HepG2 (cell line): ENCODE data around the gene CBX2. TPM values are rescaled to one million over a fixed set of nuclear protein-coding genes. Genes with fewer than 3 reads are reported as not detected.

ENCODE experiments used
- ATF1 ChIP-seq: IDR thresholded peaks from 2 replicates; pipeline ENCODE4 v1.6.1; 2016; ENCODE audit warnings: mild to moderate bottlenecking, control low read depth
- EP300 ChIP-seq, 3 experiments: sonication (generic) in 1 of 3; formaldehyde crosslinking in 1 of 3; IDR thresholded peaks; 2 replicates each; pipeline versions ENCODE4 v1.5.1 to v1.6.1; 2011 to 2020; ENCODE audit warnings: low read depth in 2 of 3, low read length in 2 of 3, borderline replicate concordance in 1 of 3, improper control_type of control experiment in 1 of 3, mild to moderate bottlenecking in 1 of 3, missing genetic modification reagents in 1 of 3, moderate library complexity in 1 of 3
- HCFC1 ChIP-seq: fragments of 150-350 bp; IDR thresholded peaks from 2 replicates; pipeline ENCODE4 v1.6.1; 2014; ENCODE audit warnings: low read depth, low read length
- HMGA1 ChIP-seq: sonication (generic); formaldehyde crosslinking; conservative IDR thresholded peaks from 2 replicates; pipeline ENCODE4 v1.4.0; 2020; ENCODE audit warnings: missing genetic modification reagents
- HNRNPH1 ChIP-seq: fragments of 200-400 bp; formaldehyde crosslinking; optimal IDR thresholded peaks from 2 replicates; pipeline ENCODE3; 2017; ENCODE audit warnings: mild to moderate bottlenecking, low read depth, low read length
- KLF15 ChIP-seq: sonication (generic); formaldehyde crosslinking; IDR thresholded peaks from 2 replicates; pipeline ENCODE4 v1.8.1; 2023; ENCODE audit warnings: borderline replicate concordance, mild to moderate bottlenecking, inconsistent platforms, missing genetic modification reagents, mixed read lengths
- MEIS2 ChIP-seq: sonication (generic); formaldehyde crosslinking; IDR thresholded peaks from 2 replicates; pipeline ENCODE4 v1.9.0; 2021; ENCODE audit warnings: mild to moderate bottlenecking, missing genetic modification reagents
- MIER3 ChIP-seq: IDR thresholded peaks from 2 replicates; pipeline ENCODE4 v1.6.1; 2016; ENCODE audit warnings: missing compliant biosample characterization, borderline replicate concordance
- MTA1 ChIP-seq: sonication (generic); formaldehyde crosslinking; IDR thresholded peaks from 2 replicates; pipeline ENCODE4 v1.4.0; 2020; ENCODE audit warnings: missing genetic modification reagents, mild to moderate bottlenecking, borderline replicate concordance
- NR2F2 ChIP-seq: IDR thresholded peaks from 2 replicates; pipeline ENCODE4 v1.6.1; 2012; ENCODE audit warnings: low read depth, inconsistent platforms, borderline replicate concordance
- TEAD2 ChIP-seq: sonication (generic); formaldehyde crosslinking; IDR thresholded peaks from 2 replicates; pipeline ENCODE4 v1.9.0; 2021; ENCODE audit warnings: missing genetic modification reagents
- ZMAT3 ChIP-seq: sonication (generic); formaldehyde crosslinking; conservative IDR thresholded peaks from 2 replicates; pipeline ENCODE4 v1.7.0; 2021; ENCODE audit warnings: missing genetic modification reagents
- ZMYM4 ChIP-seq: sonication (generic); formaldehyde crosslinking; IDR thresholded peaks from 2 replicates; pipeline ENCODE4 v1.8.1; 2023; ENCODE audit warnings: mild to moderate bottlenecking, missing genetic modification reagents
- ZNF143 ChIP-seq: sonication (generic); formaldehyde crosslinking; IDR thresholded peaks from 2 replicates; pipeline ENCODE4 v1.4.0; 2020; ENCODE audit warnings: missing genetic modification reagents
- ZNF34 ChIP-seq: sonication (generic); formaldehyde crosslinking; IDR thresholded peaks from 2 replicates; pipeline ENCODE4 v1.4.0; 2020; ENCODE audit warnings: mild to moderate bottlenecking, missing genetic modification reagents, borderline replicate concordance
- ZNF546 ChIP-seq: sonication (generic); formaldehyde crosslinking; conservative IDR thresholded peaks from 2 replicates; pipeline ENCODE4 v1.8.1; 2023; ENCODE audit warnings: mild to moderate bottlenecking, missing genetic modification reagents
- ZNF569 ChIP-seq: sonication (generic); formaldehyde crosslinking; IDR thresholded peaks from 2 replicates; pipeline ENCODE4 v1.5.0; 2020; ENCODE audit warnings: mild to moderate bottlenecking, missing genetic modification reagents, moderate library complexity, borderline replicate concordance
- ZNF674 ChIP-seq: sonication (generic); formaldehyde crosslinking; IDR thresholded peaks from 2 replicates; pipeline ENCODE4 v1.5.0; 2020; ENCODE audit warnings: low read depth, mild to moderate bottlenecking, missing genetic modification reagents
- polyA plus RNA-seq, 8 experiments: library from polyadenylated mRNA; depleted of rRNA in 3 of 8; stranded (reverse) in 7 of 8; unstranded in 1 of 8; fragments of >200 nt; fragmentation: Illumina TruSeq in 4 of 8; extraction: Trizol in 4 of 8; gene quantifications; 2 replicates each; pipeline versions ENCODE4 v1.2.1 to v1.2.3, GENCODE V29; 2011 to 2016; ENCODE audit warnings: low read depth in 4 of 8, missing spikeins in 1 of 8, mixed read lengths in 1 of 8; ENCODE audit not compliant: insufficient read depth in 1 of 8
- total RNA-seq, 5 experiments: library from RNA; depleted of rRNA; stranded (reverse); fragments of >200 nt; fragmentation: Illumina TruSeq; extraction: Trizol; gene quantifications; 2 replicates each; pipeline ENCODE4 v1.2.3, GENCODE V29; 2016; ENCODE audit warnings: low read depth in 1 of 5
- TF ChIP-seq, protein P1 (sequence below): sonication (generic); formaldehyde crosslinking; IDR thresholded peaks from 2 replicates; pipeline ENCODE4 v1.5.0; 2020; ENCODE audit warnings: missing genetic modification reagents
- TF ChIP-seq, protein P2 (sequence below): IDR thresholded peaks from 2 replicates; pipeline ENCODE4 v1.6.1; 2016; ENCODE audit warnings: mild to moderate bottlenecking, missing biosample characterization, missing genetic modification reagents
- TF ChIP-seq, protein P3 (sequence below): sonication (generic); formaldehyde crosslinking; IDR thresholded peaks from 2 replicates; pipeline ENCODE4 v1.4.0; 2020; ENCODE audit warnings: missing genetic modification reagents, borderline replicate concordance
- TF ChIP-seq, protein P4 (sequence below): sonication (generic); formaldehyde crosslinking; conservative IDR thresholded peaks from 2 replicates; pipeline ENCODE4 v1.4.0; 2020; ENCODE audit warnings: missing genetic modification reagents
- TF ChIP-seq, protein P5 (sequence below): IDR thresholded peaks from 2 replicates; pipeline ENCODE4 v1.6.1; 2016; ENCODE audit warnings: missing genetic modification reagents, missing compliant biosample characterization

The CBX2 gene
- total and polyA plus RNA-seq, 2 of the 13 experiments (the other 11 are each of a cell fraction or from before 2014, with no cell fraction given): 14.5 to 31.1 TPM

DNA sequence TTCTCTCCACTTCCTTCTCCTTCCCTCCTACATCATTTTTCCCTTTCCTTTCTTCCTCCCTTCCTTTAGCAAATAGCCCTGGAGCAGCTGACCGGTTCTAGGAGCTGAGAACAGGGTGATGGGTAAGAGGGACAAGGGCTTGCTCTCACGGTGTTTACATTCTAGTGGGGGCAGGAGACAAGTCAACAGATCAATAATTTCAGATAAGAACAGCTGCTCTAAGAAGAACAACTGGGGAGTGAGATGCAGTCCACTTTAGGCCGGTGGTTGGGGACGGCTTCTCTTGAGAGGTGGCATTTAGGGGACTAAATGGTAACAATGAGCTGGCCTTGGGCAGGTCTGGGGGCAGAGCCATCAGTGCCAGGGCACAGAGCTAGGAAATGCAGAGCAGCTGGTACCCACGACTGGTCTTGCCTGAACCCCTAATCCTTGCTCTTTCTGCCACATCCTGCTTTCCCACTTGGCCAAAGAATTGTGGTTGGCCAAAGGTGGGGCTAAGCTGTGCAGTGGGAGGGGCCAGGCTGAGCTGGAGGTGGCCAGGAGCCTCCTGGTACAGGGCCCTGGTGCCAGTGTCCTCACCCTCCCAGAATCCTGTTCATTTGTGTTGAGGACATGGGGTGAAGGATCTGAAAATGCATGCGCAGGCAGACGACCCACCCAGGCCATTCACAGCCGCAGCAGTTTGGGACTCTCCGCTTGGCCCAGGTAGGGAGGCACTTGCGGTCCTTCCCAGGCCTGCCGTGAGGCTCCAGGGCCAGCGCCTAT lies 43.6 kb downstream of the CBX2 start (continued):
- TF ChIP-seq, protein P1, sequence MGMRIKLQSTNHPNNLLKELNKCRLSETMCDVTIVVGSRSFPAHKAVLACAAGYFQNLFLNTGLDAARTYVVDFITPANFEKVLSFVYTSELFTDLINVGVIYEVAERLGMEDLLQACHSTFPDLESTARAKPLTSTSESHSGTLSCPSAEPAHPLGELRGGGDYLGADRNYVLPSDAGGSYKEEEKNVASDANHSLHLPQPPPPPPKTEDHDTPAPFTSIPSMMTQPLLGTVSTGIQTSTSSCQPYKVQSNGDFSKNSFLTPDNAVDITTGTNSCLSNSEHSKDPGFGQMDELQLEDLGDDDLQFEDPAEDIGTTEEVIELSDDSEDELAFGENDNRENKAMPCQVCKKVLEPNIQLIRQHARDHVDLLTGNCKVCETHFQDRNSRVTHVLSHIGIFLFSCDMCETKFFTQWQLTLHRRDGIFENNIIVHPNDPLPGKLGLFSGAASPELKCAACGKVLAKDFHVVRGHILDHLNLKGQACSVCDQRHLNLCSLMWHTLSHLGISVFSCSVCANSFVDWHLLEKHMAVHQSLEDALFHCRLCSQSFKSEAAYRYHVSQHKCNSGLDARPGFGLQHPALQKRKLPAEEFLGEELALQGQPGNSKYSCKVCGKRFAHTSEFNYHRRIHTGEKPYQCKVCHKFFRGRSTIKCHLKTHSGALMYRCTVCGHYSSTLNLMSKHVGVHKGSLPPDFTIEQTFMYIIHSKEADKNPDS: peak; percentile 74; the same call in 1 of the 2 replicates
- TF ChIP-seq EP300 (IDR thresholded peaks at IDR 0.05; ENCODE audit: low read depth in 2 of 2, low read length in 2 of 2): peak in 1 of 2 experiments; percentile 91; a peak in 2 of 4 replicates
- TF ChIP-seq EP300 (CRISPR knock-in tag; IDR thresholded peaks at IDR 0.05; ENCODE audit: borderline replicate concordance): peak; percentile 65
- no peak for TF ChIP-seq ZNF674
- peak; percentile 87 for TF ChIP-seq NR2F2
- no peak for TF ChIP-seq ZNF546
- TF ChIP-seq ZMAT3 (CRISPR knock-in tag): no peak
- TF ChIP-seq ZNF569 (CRISPR knock-in tag): no peak
- TF ChIP-seq HMGA1 (CRISPR knock-in tag): no peak
- TF ChIP-seq ATF1 (CRISPR knock-in tag): no peak
- TF ChIP-seq ZNF34: no peak
- TF ChIP-seq ZNF143 (CRISPR knock-in tag): peak; percentile 62; the same call in 1 of the 2 replicates
- no peak for TF ChIP-seq HNRNPH1
- no peak for TF ChIP-seq TEAD2 (CRISPR knock-in tag)
- TF ChIP-seq, protein P2, sequence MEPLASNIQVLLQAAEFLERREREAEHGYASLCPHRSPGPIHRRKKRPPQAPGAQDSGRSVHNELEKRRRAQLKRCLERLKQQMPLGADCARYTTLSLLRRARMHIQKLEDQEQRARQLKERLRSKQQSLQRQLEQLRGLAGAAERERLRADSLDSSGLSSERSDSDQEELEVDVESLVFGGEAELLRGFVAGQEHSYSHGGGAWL (CRISPR knock-in tag): no peak
- peak; percentile 24 for TF ChIP-seq MTA1 (CRISPR knock-in tag)
- TF ChIP-seq, protein P3, sequence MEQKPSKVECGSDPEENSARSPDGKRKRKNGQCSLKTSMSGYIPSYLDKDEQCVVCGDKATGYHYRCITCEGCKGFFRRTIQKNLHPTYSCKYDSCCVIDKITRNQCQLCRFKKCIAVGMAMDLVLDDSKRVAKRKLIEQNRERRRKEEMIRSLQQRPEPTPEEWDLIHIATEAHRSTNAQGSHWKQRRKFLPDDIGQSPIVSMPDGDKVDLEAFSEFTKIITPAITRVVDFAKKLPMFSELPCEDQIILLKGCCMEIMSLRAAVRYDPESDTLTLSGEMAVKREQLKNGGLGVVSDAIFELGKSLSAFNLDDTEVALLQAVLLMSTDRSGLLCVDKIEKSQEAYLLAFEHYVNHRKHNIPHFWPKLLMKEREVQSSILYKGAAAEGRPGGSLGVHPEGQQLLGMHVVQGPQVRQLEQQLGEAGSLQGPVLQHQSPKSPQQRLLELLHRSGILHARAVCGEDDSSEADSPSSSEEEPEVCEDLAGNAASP (CRISPR knock-in tag): peak; percentile 89
- TF ChIP-seq, protein P4, sequence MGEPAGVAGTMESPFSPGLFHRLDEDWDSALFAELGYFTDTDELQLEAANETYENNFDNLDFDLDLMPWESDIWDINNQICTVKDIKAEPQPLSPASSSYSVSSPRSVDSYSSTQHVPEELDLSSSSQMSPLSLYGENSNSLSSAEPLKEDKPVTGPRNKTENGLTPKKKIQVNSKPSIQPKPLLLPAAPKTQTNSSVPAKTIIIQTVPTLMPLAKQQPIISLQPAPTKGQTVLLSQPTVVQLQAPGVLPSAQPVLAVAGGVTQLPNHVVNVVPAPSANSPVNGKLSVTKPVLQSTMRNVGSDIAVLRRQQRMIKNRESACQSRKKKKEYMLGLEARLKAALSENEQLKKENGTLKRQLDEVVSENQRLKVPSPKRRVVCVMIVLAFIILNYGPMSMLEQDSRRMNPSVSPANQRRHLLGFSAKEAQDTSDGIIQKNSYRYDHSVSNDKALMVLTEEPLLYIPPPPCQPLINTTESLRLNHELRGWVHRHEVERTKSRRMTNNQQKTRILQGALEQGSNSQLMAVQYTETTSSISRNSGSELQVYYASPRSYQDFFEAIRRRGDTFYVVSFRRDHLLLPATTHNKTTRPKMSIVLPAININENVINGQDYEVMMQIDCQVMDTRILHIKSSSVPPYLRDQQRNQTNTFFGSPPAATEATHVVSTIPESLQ: no peak
- TF ChIP-seq HCFC1: no peak
- TF ChIP-seq MIER3 (CRISPR knock-in tag): peak; percentile 97
- TF ChIP-seq ZMYM4 (CRISPR knock-in tag): peak; percentile 78; the same call in 1 of the 2 replicates
- peak; percentile 76; the same call in 1 of the 2 replicates for TF ChIP-seq MEIS2 (CRISPR knock-in tag)
- TF ChIP-seq, protein P5, sequence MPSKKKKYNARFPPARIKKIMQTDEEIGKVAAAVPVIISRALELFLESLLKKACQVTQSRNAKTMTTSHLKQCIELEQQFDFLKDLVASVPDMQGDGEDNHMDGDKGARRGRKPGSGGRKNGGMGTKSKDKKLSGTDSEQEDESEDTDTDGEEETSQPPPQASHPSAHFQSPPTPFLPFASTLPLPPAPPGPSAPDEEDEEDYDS (CRISPR knock-in tag): no peak
- no peak for TF ChIP-seq KLF15 (CRISPR knock-in tag)
